ENCODE results near the gene MED25.
"Not testable (repeated sequence)": the region's sequence is repeated elsewhere in the genome, so short reads cannot be mapped to it uniquely, and the experiment has no call there.

MED25 gene

GRCh38 chr19:49818649-49819370, 721 bp downstream of the MED25 start:
- H3K27ac ChIP-seq = peak overlapping the region; percentile 88
- peak overlapping the region; percentile 95; the same call in 1 of the 2 replicates for H2AFZ ChIP-seq (ENCODE audit: low read depth)
- H4K20me1 ChIP-seq (ENCODE audit: insufficient read depth) = no peaks in the 10 kb centered on the region
- H3K4me3 ChIP-seq (IDR thresholded peaks at IDR 0.05; ENCODE audit: insufficient read depth, low read depth, low read length) = peak overlapping the region; percentile 39
- H3K4me1 ChIP-seq (ENCODE audit: low read depth, poor library complexity, severe bottlenecking) = peaks cover 28% of the 10 kb centered on the region
- no peaks in the 10 kb centered on the region for H3K36me3 ChIP-seq (ENCODE audit: insufficient read depth)
- TF ChIP-seq CTCF (conservative IDR thresholded peaks at IDR 0.05; ENCODE audit: low read depth, low read length) = no peak
- no peaks in the 10 kb centered on the region for H3K27me3 ChIP-seq (ENCODE audit: insufficient read depth, low read depth)
- peaks cover 42% of the 10 kb centered on the region for H3K79me2 ChIP-seq (ENCODE audit: insufficient read depth, low read depth)
- peak overlapping the region; percentile 91 for H3K4me2 ChIP-seq
- H3K9ac ChIP-seq = peak overlapping the region; percentile 73

- H3K4me2 ChIP-seq = peak overlapping the region; percentile 91
- not testable (repeated sequence) for H3K27me3 ChIP-seq (ENCODE audit: insufficient read depth, low read depth); H3K4me3 ChIP-seq (IDR thresholded peaks at IDR 0.05; ENCODE audit: insufficient read depth, low read depth, low read length); H2AFZ ChIP-seq (ENCODE audit: low read depth); H4K20me1 ChIP-seq (ENCODE audit: insufficient read depth); H3K27ac ChIP-seq; H3K36me3 ChIP-seq (ENCODE audit: insufficient read depth)
- H3K79me2 ChIP-seq (ENCODE audit: insufficient read depth, low read depth) = peaks cover 46% of the 10 kb centered on the region
- H3K9ac ChIP-seq = peak overlapping the region; percentile 73; the same call in 1 of the 2 replicates
- peaks cover 21% of the 10 kb centered on the region for H3K4me1 ChIP-seq (ENCODE audit: low read depth, poor library complexity, severe bottlenecking)
These were observed 1.5 kb downstream of the MED25 start for GRCh38 chr19:49819452-49820115.

DNA sequence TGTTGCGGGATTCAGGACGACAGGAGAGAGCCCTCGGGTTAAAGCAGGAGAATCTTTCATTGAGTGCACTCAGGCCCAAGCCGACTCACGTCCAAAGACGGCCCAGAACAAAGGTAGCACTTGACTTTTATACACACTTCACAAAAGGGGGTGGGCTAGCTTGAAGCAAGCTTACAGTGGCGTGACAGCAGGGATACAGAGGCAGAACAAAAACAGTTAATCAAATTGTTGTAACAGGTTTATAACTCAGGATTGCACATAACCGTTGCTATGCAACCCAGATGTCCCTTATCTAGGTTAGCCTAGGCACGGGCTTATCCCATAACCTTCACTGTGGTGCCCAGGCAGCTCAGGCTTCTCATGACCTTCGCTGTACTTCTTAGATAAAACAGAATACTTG, 2.0 kb downstream of the MED25 start:
- H4K20me1 ChIP-seq (ENCODE audit: insufficient read depth) = no peaks in the 10 kb centered on the region
- no peak for TF ChIP-seq CTCF (conservative IDR thresholded peaks at IDR 0.05; ENCODE audit: low read depth, low read length)
- H3K9ac ChIP-seq = no peak overlapping the region
- no peaks in the 10 kb centered on the region for H3K36me3 ChIP-seq (ENCODE audit: insufficient read depth)
- H2AFZ ChIP-seq (ENCODE audit: low read depth) = no peak overlapping the region
- H3K4me1 ChIP-seq (ENCODE audit: low read depth, poor library complexity, severe bottlenecking) = peaks cover 23% of the 10 kb centered on the region
- H3K4me2 ChIP-seq = no peak overlapping the region
- H3K4me3 ChIP-seq (IDR thresholded peaks at IDR 0.05; ENCODE audit: insufficient read depth, low read depth, low read length) = no peak overlapping the region
- peaks cover 51% of the 10 kb centered on the region for H3K79me2 ChIP-seq (ENCODE audit: insufficient read depth, low read depth)
- H3K27me3 ChIP-seq (ENCODE audit: insufficient read depth, low read depth) = no peaks in the 10 kb centered on the region
- H3K27ac ChIP-seq = no peak overlapping the region

GRCh38 chr19:49823472-49823871, 5.4 kb downstream of the MED25 start:
- Histone ChIP-seq H3K9ac (no peak overlapping the region), H2AFZ (ENCODE audit: low read depth) (no peak overlapping the region), H3K36me3 (ENCODE audit: insufficient read depth) (no peaks in the 10 kb centered on the region), H3K27ac (no peak overlapping the region), H3K4me3 (IDR thresholded peaks at IDR 0.05; ENCODE audit: insufficient read depth, low read depth, low read length) (no peak overlapping the region), H3K4me2 (no peak overlapping the region), H3K79me2 (ENCODE audit: insufficient read depth, low read depth) (peaks cover 59% of the 10 kb centered on the region), H3K27me3 (ENCODE audit: insufficient read depth, low read depth) (no peaks in the 10 kb centered on the region), H3K4me1 (ENCODE audit: low read depth, poor library complexity, severe bottlenecking) (peaks cover 16% of the 10 kb centered on the region), H4K20me1 (ENCODE audit: insufficient read depth) (no peaks in the 10 kb centered on the region)
- no peak for TF ChIP-seq CTCF (conservative IDR thresholded peaks at IDR 0.05; ENCODE audit: low read depth, low read length)

- Histone ChIP-seq H3K79me2 (ENCODE audit: insufficient read depth, low read depth) (peaks cover 47% of the 10 kb centered on the region; the same call in 1 of the 2 replicates), H3K27me3 (ENCODE audit: insufficient read depth, low read depth) (no peaks in the 10 kb centered on the region), H3K36me3 (ENCODE audit: insufficient read depth) (no peaks in the 10 kb centered on the region), H3K9ac (no peak overlapping the region), H2AFZ (ENCODE audit: low read depth) (no peak overlapping the region), H3K4me2 (no peak overlapping the region), H3K27ac (no peak overlapping the region), H3K4me3 (IDR thresholded peaks at IDR 0.05; ENCODE audit: insufficient read depth, low read depth, low read length) (no peak overlapping the region), H3K4me1 (ENCODE audit: low read depth, poor library complexity, severe bottlenecking) (peaks cover 8% of the 10 kb centered on the region), H4K20me1 (ENCODE audit: insufficient read depth) (no peaks in the 10 kb centered on the region)
- no peak for TF ChIP-seq CTCF (conservative IDR thresholded peaks at IDR 0.05; ENCODE audit: low read depth, low read length)
These were observed 6.6 kb downstream of the MED25 start for GRCh38 chr19:49824662-49825061.
